GM21515 (cell line): ENCODE measurements around the gene VSIG8.

Source experiments
- ATAC-seq: cut with Tn5 transposase; IDR thresholded peaks from one replicate; pipeline ENCODE4 v1.9.1; 2021; ENCODE audit not compliant: unreplicated experiment

VSIG8 gene

DNA sequence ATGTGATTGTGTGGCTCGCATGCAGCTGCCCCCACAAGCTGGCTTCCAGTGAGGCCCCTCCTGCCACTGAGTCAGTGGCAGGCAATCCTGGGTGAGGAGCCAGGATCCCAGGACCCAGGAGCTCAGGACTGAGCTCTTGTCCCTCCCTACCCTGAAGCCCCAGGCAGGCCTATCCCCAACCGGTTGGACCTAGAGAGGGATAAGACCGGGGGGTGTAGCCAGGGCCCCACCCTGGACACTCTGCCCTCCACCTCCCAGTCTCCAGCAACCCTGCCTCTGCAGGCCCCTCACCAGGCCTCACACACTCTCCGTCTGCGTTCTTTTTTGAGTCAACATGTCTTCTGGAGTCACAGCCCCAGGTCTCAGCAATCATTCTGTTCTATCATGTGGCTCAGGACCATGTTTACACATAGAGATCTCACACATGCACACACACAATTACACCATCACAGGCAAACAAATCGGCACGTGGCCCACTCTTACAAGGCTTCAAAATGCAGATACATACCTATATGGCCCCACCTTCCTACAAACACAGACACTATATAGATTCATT lies 2.6 kb downstream of the VSIG8 start:
- ATAC-seq: no peak

DNA sequence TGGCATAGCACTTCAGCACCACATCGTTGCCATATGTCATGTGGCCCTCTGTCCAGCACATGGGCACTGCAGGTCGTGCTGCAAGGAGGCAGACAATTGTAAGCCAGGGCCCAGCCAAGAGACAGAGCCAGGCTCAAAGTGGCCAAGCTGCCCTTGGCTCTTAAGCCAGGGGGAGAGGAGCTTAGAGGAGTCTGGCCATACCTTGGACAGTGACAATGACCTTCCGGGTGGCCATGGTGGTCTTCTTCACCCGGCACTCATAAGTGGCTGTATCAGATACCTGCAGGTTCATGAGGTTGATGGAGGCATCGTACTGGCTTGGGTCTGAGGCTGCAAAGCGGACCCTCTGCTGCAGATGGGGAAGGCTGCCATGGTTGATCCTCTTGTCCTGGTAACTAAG lies 4.6 kb downstream of the VSIG8 start:
- no peak for ATAC-seq

- ATAC-seq: no peak
These were observed 5.9 kb downstream of the VSIG8 start for GRCh38 chr1:159856576-159856975.

DNA sequence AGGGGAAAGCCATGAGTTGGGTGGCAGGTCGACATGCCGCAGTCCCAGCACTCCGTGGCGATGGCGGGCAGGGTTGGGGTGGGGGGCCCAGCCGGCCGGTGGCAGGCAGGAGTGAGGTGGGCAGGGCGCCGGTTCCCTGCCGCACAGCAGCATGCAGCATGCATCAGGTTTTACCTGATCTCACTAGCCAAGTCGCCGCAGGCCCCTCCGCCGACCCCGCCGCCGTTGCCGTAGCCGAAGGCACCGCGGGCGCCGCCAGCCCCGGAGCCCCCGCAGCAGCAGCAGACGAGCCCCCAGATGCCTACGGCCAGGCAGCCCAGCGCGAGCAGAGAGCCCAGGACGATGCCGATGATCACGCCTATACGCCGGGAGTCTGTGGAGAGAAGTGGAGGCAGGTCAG lies 6.7 kb downstream of the VSIG8 start:
- ATAC-seq: no peak

DNA sequence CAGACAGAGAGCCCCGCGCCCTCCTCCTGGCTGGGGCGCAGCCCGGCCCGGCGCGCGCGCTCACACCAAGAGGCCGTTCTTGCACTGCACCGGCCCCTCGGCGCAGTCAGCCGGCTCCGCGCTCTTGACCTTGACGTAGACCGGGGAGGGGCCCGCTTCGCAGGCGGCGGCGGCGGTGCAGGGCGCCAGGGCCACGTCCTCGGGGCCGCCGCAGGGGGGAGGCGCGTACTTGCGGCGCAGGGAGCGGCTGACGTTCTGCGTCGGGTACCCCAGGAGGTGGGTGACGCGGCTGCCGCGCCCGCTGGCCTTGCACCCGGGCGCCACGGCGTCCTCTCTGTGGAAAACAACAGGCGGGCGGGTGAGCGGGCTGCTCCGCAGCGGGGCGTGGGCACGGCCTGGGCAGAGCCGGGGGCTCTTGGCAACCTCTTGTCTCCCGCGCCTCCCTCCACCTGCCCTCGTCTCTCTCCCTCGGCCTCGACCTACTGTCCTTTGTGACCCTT lies 7.7 kb downstream of the VSIG8 start:
- peak; percentile 73 for ATAC-seq

- ATAC-seq: no peak
These were observed 8.3 kb downstream of the VSIG8 start for GRCh38 chr1:159854116-159854692.

- ATAC-seq: no peak
These were observed 8.9 kb downstream of the VSIG8 start for GRCh38 chr1:159853417-159854115.

- ATAC-seq: no peak
These were observed 11.1 kb downstream of the VSIG8 start for GRCh38 chr1:159851407-159851806.

- ATAC-seq: no peak
These were observed 12.7 kb downstream of the VSIG8 start for GRCh38 chr1:159849626-159850366.

- ATAC-seq: no peak
These were observed 14.1 kb downstream of the VSIG8 start for GRCh38 chr1:159848326-159848725.

DNA sequence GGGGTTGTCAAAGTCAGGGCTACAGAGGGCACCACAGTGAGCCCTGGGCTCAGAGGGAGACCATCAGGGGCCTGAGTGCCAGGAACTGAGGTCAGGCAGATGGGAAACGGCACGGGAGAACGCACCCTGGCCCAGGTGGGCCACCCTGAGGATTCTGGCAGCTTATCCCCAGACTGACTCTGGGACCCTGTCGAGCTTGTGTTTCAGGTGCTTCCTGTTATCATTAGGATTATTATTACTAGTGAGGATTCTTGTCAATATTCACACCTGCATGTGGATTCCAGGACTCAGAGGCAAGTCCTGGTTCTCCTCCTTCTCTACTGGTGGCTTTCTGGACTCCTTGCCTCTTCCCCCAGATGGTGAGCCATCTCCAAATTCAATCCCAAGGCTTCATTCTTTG lies 15.2 kb downstream of the VSIG8 start:
- ATAC-seq: no peak

DNA sequence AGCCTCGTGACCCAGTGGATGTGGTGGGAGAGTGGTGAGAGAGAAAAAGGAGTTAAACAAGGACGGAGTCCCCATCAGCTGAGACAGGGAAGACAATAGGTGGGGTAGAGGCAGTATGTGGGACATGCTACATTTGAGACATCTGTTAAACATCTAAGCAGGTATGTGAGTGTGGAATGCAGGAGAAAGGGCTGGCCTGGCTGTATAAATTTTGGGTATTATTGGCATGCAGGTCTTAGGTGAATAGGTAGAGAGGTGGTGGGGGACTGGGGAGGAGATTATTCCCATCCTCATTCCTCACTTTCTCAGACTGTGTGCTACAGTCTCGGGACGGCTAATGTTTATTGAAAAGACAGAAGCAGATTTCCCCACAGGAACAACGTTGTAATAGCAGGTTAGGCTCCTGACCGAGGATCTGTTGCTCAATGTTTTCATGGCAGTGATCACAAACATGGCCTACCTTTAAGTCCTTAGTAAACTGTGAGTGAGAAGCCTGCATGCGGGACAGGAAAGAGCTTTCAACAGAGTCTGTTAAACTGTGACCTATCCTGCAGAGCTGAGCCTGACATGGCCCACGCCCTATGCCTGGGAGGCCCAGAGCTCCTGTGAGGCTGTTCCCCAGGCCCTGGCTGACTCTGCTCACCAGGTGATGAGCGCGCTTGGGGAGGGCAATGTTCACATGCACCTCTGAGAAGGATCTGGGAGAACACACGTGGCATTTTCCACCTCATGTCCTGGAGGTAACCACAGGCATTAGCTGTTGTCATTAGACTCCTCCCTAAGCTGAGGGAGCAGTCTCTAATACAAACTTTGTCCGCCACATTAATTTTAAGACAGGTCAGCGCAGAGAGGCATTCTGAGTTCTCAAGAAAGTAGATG lies 16.5 kb downstream of the VSIG8 start:
- no peak for ATAC-seq

DNA sequence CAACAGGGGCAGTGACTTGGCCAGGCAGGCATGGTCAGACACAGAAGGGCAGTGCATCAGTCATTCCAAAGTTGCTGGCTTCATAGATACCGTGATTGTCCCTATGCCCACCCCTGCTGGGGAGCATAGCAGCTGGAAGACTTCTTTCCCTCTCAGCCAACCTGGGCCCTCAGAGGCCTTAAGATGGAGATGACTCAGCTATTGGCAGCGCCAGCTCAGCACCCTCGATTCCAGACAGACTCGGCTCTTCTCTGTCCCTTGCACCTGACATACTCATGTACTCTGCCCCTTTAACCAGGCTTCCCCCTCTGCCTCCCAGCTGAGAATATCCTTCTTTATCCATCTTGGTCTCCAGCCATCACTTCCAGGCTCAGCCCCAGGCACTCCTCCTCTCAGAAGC lies 19.0 kb downstream of the VSIG8 start:
- ATAC-seq: no peak

DNA sequence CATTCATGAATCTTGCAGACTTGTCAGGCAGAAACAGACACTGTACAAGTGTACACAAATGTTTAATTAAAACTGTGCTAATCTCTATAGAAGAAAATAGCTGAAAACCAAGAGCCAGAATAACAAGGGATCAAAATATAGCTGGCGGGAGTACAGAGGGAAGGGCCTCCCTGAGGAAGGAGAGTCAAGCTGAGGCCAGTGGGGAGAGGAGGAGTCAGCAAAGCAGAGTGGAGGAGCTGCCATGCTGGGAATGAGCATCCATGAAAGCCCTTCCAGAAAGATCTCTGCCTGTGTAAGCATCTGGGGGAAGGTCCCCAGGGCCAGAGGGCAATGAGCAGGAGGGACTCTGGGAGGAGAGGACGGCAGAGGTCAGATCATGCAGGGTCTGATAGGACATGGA lies 20.7 kb downstream of the VSIG8 start:
- no peak for ATAC-seq

DNA sequence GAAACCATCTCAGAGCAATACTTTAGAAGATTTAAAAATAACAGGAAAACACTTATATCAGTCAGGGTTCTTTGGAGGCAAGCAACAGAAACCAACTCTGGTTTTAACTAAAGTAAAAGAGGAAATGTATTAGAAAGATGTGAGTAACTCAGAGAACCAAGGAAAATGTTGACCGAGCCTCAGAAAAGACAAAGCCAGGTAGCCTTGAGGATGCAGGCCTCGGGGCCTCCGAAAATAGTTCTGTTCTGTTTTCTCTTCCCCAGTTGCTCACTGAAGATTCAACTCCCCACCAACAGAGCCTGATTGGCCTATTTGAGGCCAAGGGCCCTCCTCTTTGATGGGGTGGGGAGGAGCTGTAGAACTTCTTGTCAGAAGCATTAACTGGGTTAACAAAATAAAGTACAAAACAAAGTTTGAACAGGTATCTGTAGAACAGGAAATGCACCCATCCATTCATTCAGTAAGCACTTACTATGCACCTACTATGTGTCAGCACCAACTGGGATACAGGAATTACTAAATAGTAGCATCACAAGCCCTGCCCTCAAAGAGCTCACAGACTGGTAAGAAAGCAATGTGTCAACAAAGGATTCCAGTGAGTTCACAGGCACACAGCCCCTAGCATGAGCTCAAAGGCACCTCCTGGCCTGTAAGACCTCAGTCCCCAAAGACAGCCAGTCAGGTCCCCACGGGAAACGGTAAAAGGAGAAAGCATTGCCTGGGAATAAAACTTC lies 23.2 kb downstream of the VSIG8 start:
- peak; percentile 80 for ATAC-seq

GRCh38 chr1:159838715-159839114 lies 23.7 kb downstream of the VSIG8 start:
- peak; percentile 66 for ATAC-seq

DNA sequence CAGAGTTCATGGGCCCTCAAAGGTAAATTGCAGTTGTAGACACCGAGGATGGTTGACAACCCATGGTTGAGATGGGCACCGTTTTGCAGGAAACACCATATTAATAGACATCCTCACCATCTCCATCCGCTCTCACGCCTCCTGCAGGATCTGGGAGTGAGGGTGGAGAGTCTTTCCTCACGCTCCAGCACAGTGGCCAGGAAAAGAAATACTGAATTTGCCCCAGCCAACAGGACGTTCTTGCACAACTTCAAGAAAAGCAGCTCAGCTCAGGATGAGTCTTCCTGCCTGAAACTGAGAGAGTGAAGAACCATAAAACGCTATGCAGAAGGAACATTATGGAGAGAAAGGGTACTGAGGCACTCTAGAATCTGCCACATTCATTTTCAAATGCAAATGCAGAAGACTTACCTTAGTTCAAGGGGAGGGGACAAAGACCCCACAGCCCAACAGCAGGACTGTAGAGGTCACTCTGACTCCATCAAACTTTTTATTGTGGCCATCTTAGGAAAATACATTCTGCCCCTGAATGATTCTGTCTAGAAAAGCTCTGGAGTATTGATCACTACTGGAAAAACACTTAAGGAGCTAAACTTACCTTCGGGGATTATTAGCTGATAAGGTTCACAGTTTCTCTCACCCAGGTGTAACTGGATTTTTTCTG lies 26.5 kb downstream of the VSIG8 start:
- no peak for ATAC-seq

- no peak for ATAC-seq
These were observed 27.1 kb downstream of the VSIG8 start for GRCh38 chr1:159835356-159835755.

DNA sequence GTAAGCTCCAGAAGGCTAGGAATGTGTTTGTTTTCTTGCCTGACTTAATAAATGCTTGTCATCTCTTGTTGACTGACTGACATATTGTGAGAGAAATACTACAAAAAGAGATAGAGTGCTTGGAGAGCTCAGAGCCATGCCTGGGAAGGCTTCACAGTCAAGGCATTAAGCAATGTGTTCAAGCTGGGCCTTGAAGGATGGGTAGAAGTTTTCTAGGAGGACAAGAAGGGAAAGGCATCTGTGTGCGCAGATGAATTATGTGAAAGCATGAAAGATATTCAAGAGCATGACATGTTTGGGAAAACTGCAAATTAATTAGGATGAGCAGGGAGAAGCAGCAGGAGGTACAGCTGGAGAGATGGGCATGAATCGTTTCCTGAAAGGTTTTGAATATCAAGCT lies 30.1 kb downstream of the VSIG8 start:
- no peak for ATAC-seq
